GM12801 (cell line): ENCODE results near the gene SYK.

Experiments used
- CTCF ChIP-seq: IDR thresholded peaks from one replicate; pipeline ENCODE4 v1.5.1; 2011; ENCODE audit warnings: control low read depth; ENCODE audit not compliant: insufficient read length; ENCODE audit errors: extremely low read depth

Gene SYK

GRCh38 chr9:90868555-90868954 is 66.9 kb downstream of the SYK start:
- no peak for TF ChIP-seq CTCF

GRCh38 chr9:90869361-90869760 is 67.7 kb downstream of the SYK start:
- no peak for TF ChIP-seq CTCF

DNA sequence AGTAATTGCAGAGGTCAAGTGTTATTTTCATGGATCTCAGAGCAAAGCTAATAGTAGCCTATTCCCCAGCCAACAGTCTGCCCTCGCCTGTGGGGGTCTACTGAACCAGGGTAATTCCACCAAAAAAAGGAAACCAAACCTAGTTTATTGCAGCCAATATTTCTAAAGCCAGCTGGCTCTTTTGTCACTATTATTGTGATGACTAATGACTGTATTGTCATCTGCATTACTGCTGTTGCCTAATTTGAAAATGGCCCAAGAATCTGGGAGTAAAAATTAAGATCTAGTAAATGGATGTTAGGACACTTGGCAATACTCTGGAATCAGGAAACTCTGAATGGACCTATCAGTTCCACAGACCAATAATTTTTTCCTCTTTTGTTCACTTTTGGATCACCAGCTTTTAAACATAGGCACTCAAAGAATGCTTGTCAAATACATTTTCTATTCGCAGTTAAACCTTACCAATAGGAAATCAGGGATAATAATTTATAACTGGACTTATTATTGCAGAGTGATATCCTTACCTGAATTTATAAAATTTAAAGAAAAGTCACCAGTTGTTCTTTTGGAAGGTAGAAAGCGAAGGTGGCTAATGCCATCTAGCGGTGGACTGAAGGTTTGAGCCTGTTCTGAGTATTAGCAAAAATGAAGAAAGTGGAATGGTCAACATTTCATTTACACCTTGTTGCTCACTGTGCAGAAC is 69.2 kb downstream of the SYK start:
- TF ChIP-seq CTCF = no peak

- no peak for TF ChIP-seq CTCF
These were observed 69.8 kb downstream of the SYK start for GRCh38 chr9:90871327-90871935.

- TF ChIP-seq CTCF = no peak
These were observed 71.2 kb downstream of the SYK start for GRCh38 chr9:90872835-90873294.

- TF ChIP-seq CTCF = no peak
These were observed 71.8 kb downstream of the SYK start for GRCh38 chr9:90873422-90873821.

DNA sequence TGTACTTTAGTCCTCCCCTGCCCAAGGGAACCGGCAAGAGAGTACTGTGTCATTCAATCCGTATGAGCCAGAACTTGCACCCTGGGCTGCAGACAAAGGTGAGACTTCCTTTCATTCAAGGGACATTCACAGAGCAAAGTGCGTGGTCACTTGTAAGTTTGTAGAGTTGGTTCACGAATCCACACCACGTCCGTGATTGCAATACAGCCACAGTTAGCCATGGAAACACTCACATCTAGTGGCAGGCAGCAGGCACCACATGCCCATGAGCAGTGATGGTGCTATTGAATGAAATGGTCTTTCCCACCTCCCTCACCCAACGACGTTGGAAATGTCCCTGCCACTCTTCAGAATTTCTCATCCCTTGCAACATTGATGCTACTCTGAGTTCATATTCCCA is 72.6 kb downstream of the SYK start:
- no peak for TF ChIP-seq CTCF
